ENCODE measurements around the gene CTNNB1.
A peak's percentile ranks its signal among the peaks of the same experiment; 100 is the strongest.
"Not testable (repeated sequence)": the region's sequence is repeated elsewhere in the genome, so short reads cannot be mapped to it uniquely, and the experiment has no call there.

The CTNNB1 gene

DNA sequence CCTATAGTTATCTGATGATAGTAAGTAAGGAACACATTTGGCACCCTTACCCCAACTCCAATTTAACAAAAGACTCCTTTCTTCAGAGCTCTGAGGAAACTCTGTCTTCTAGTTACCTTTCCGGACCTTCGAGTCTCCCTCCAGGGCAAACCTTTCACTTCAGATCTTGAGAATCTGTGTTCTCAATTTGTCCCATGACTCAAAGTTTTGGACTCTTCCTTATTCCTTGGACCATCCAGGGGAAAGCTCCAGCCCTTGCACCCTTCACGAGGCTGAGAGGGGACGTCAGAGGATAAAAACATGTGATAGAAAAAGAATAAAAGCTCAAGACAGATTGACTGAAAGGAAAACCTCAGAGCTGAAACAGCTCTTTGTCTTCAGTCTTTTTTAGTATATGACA, 76.9 kb downstream of the CTNNB1 start:
- Histone ChIP-seq H3K4me3 (ENCODE audit: low read depth in 1 of 2, low read length in 2 of 2) (no peak overlapping the region), H3K27ac (ENCODE audit: low read length) (no peak overlapping the region), H3K4me1 (ENCODE audit: insufficient read depth, low read length) (peaks cover 4% of the 10 kb centered on the region; the same call in 1 of the 2 replicates), H4K20me1 (ENCODE audit: insufficient read depth, low read length) (no peaks in the 10 kb centered on the region), H3K9ac (ENCODE audit: low read depth, low read length) (no peak overlapping the region), H3K4me2 (ENCODE audit: insufficient read depth, low read length) (no peak overlapping the region), H3K36me3 (ENCODE audit: insufficient read depth, low read length) (no peaks in the 10 kb centered on the region), H3K27me3 (ENCODE audit: insufficient read depth, low read length, poor library complexity) (no peaks in the 10 kb centered on the region), H3K9me3 (ENCODE audit: insufficient read depth, low read length, severe bottlenecking) (peaks cover 4% of the 10 kb centered on the region), H2AFZ (ENCODE audit: low read depth, low read length) (no peak overlapping the region), H3K79me2 (ENCODE audit: insufficient read depth, low read length) (no peaks in the 10 kb centered on the region)
- DNase-seq (no peak), ATAC-seq (ENCODE audit: insufficient read depth, low read depth) (no peak)
- no peak for TF ChIP-seq EZH2 (IDR thresholded peaks at IDR 0.05; ENCODE audit: borderline replicate concordance, low read depth, low read length, severe bottlenecking)
- TF ChIP-seq, protein P1, sequence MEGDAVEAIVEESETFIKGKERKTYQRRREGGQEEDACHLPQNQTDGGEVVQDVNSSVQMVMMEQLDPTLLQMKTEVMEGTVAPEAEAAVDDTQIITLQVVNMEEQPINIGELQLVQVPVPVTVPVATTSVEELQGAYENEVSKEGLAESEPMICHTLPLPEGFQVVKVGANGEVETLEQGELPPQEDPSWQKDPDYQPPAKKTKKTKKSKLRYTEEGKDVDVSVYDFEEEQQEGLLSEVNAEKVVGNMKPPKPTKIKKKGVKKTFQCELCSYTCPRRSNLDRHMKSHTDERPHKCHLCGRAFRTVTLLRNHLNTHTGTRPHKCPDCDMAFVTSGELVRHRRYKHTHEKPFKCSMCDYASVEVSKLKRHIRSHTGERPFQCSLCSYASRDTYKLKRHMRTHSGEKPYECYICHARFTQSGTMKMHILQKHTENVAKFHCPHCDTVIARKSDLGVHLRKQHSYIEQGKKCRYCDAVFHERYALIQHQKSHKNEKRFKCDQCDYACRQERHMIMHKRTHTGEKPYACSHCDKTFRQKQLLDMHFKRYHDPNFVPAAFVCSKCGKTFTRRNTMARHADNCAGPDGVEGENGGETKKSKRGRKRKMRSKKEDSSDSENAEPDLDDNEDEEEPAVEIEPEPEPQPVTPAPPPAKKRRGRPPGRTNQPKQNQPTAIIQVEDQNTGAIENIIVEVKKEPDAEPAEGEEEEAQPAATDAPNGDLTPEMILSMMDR (IDR thresholded peaks at IDR 0.05; ENCODE audit: borderline replicate concordance, extremely low read depth, low read length, poor library complexity, severe bottlenecking): no peak

DNA sequence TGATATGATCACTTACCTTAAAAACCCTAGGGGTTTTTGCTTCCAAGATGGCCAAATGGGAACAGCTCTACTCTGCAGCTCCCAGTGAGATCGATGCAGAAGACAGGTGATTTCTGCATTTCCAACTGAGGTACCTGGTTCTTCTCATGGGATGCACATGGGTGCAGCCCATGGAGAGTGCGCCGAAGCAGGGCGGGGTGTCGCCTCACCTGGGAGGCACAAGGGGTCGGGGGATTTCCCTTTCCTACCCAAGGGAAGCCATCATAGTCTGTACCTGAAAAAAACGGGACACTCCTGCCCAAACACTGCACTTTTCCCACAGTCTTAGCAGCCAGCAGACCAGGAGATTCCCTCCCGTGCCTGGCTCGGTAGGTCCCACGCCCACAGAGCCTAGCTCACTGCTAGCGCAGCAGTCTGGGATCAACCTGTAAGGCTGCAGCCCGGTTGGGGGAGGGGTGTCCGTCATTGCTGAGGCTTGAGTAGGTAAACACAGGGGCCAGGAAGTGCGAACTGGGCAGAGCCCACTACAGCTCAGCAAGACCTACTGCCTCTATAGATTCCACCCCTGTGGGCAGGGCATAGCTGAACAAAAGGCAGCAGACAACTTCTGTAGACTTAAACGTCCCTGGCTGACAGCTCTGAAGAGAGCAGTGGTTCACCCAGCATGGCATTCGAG, 78.6 kb downstream of the CTNNB1 start:
- Histone ChIP-seq H3K9ac (ENCODE audit: low read depth, low read length) (no peak overlapping the region), H3K4me3 (ENCODE audit: low read depth in 1 of 2, low read length in 2 of 2) (no peak overlapping the region)

DNA sequence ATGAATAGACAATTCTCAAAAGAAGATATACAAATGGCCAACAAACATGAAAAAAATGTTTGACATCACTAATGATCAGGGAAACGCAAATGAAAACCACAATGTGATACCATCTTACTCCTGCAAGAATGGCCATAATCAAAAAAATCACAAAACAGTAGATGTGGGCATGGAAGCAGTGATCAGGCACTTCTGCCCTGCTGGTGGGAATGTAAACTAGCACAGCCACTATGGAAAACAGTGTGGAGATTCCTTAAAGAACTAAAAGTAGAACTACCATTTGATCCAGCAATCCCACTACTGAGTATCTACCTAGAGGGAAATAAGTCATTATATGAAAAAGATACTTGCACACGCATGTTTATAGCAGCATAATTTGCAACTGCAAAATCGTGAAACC, 85.6 kb downstream of the CTNNB1 start:
- ATAC-seq (ENCODE audit: insufficient read depth, low read depth); H3K9ac ChIP-seq (ENCODE audit: low read depth, low read length); H3K36me3 ChIP-seq (ENCODE audit: insufficient read depth, low read length); DNase-seq; H3K4me2 ChIP-seq (ENCODE audit: insufficient read depth, low read length); H3K27ac ChIP-seq (ENCODE audit: low read length); H3K27me3 ChIP-seq (ENCODE audit: insufficient read depth, low read length, poor library complexity); H3K4me1 ChIP-seq (ENCODE audit: insufficient read depth, low read length); H4K20me1 ChIP-seq (ENCODE audit: insufficient read depth, low read length); H3K79me2 ChIP-seq (ENCODE audit: insufficient read depth, low read length); H3K9me3 ChIP-seq (ENCODE audit: insufficient read depth, low read length, severe bottlenecking); H3K4me3 ChIP-seq (ENCODE audit: low read depth in 1 of 2, low read length in 2 of 2); H2AFZ ChIP-seq (ENCODE audit: low read depth, low read length): not testable (repeated sequence)

More for the DNA sequence above, 78.6 kb downstream of the CTNNB1 start:
- peaks cover 4% of the 10 kb centered on the region for H3K9me3 ChIP-seq (ENCODE audit: insufficient read depth, low read length, severe bottlenecking)
- DNase-seq: no peak
- ATAC-seq (ENCODE audit: insufficient read depth, low read depth): no peak
- TF ChIP-seq, protein P1 (IDR thresholded peaks at IDR 0.05; ENCODE audit: borderline replicate concordance, extremely low read depth, low read length, poor library complexity, severe bottlenecking): no peak
- no peak for TF ChIP-seq EZH2 (IDR thresholded peaks at IDR 0.05; ENCODE audit: borderline replicate concordance, low read depth, low read length, severe bottlenecking)
- H3K4me2 ChIP-seq (ENCODE audit: insufficient read depth, low read length): no peak overlapping the region
- no peaks in the 10 kb centered on the region for H3K79me2 ChIP-seq (ENCODE audit: insufficient read depth, low read length)
- H2AFZ ChIP-seq (ENCODE audit: low read depth, low read length): no peak overlapping the region
- H3K36me3 ChIP-seq (ENCODE audit: insufficient read depth, low read length): no peaks in the 10 kb centered on the region
- H3K27me3 ChIP-seq (ENCODE audit: insufficient read depth, low read length, poor library complexity): no peaks in the 10 kb centered on the region
- no peak overlapping the region for H3K27ac ChIP-seq (ENCODE audit: low read length)
- H4K20me1 ChIP-seq (ENCODE audit: insufficient read depth, low read length): no peaks in the 10 kb centered on the region
- H3K4me1 ChIP-seq (ENCODE audit: insufficient read depth, low read length): peaks cover 4% of the 10 kb centered on the region; the same call in 1 of the 2 replicates

DNA sequence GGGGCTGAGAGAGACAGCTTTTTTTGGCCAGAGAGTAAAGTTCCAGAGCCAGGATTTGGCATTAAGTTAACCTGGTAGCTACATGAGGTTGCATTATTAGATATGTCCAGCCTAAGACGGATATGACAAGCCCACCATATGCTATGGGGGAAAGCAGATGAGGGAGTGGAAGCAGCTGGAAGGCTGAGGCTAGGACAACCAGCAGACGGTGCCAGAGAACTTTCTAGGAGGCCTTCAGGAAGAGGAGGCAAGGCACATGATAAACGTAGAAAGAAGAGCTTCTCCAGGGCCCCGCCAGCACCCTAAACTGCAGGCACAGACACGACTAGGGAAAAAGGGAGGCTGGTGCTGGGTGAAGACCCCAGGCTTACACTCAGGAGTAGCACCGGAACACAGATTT, 87.0 kb downstream of the CTNNB1 start:
- Histone ChIP-seq H3K4me2 (ENCODE audit: insufficient read depth, low read length) (no peak overlapping the region), H3K4me3 (ENCODE audit: low read depth in 1 of 2, low read length in 2 of 2) (no peak overlapping the region), H3K36me3 (ENCODE audit: insufficient read depth, low read length) (no peaks in the 10 kb centered on the region), H3K9ac (ENCODE audit: low read depth, low read length) (no peak overlapping the region), H2AFZ (ENCODE audit: low read depth, low read length) (no peak overlapping the region), H3K4me1 (ENCODE audit: insufficient read depth, low read length) (no peaks in the 10 kb centered on the region), H3K27ac (ENCODE audit: low read length) (no peak overlapping the region), H3K79me2 (ENCODE audit: insufficient read depth, low read length) (no peaks in the 10 kb centered on the region), H3K27me3 (ENCODE audit: insufficient read depth, low read length, poor library complexity) (no peaks in the 10 kb centered on the region), H4K20me1 (ENCODE audit: insufficient read depth, low read length) (no peaks in the 10 kb centered on the region), H3K9me3 (ENCODE audit: insufficient read depth, low read length, severe bottlenecking) (no peaks in the 10 kb centered on the region)
- TF ChIP-seq EZH2 (IDR thresholded peaks at IDR 0.05; ENCODE audit: borderline replicate concordance, low read depth, low read length, severe bottlenecking): no peak
- TF ChIP-seq, protein P1 (IDR thresholded peaks at IDR 0.05; ENCODE audit: borderline replicate concordance, extremely low read depth, low read length, poor library complexity, severe bottlenecking): peak; percentile 25
- ATAC-seq (ENCODE audit: insufficient read depth, low read depth) (no peak; the same call in 2 of the 3 replicates), DNase-seq (no peak)

Measured in DND-41 (cell line).